GM13976 (cell line): ENCODE results near the gene SPOCK3.
"Not testable (repeated sequence)": the region's sequence is repeated elsewhere in the genome, so short reads cannot be mapped to it uniquely, and the experiment has no call there.

Source experiments
- DNase-seq: peaks from one replicate; pipeline ENCODE4 v3.0.0; 2012; ENCODE audit warnings: low spot score
- CTCF ChIP-seq: IDR thresholded peaks from 2 replicates; pipeline ENCODE4 v1.5.1; 2012; ENCODE audit warnings: borderline replicate concordance, mild to moderate bottlenecking; ENCODE audit not compliant: insufficient read depth; ENCODE audit errors: extremely low read depth, missing control alignments, control extremely low read depth
- in situ Hi-C: fragments of 300-500 bp; cut with MboI; formaldehyde crosslinking; loops from one replicate; pipeline ENCODE4 v1.12.0; 2022; ENCODE audit warnings: low sequenced_read_pairs, mixed read lengths, inconsistent platforms; ENCODE audit not compliant: unreplicated experiment

SPOCK3 gene

GRCh38 chr4:166895771-166896170 is 338.5 kb downstream of the SPOCK3 start:
- no peak for TF ChIP-seq CTCF
- no peak for DNase-seq
- in situ Hi-C loops = no loop called here

- TF ChIP-seq CTCF = no peak
- in situ Hi-C loops = no loop called here
- DNase-seq = no peak
Observed at GRCh38 chr4:166887457-166887856, 346.8 kb downstream of the SPOCK3 start.

- DNase-seq = no peak
- TF ChIP-seq CTCF = no peak
- in situ Hi-C loops = no loop called here
Observed at GRCh38 chr4:166886718-166887117, 347.6 kb downstream of the SPOCK3 start.

- DNase-seq = no peak
- no peak for TF ChIP-seq CTCF
- in situ Hi-C loops = no loop called here
Observed at GRCh38 chr4:166882221-166882620, 352.1 kb downstream of the SPOCK3 start.

- no peak for TF ChIP-seq CTCF
- in situ Hi-C loops = no loop called here
- no peak for DNase-seq
Observed at GRCh38 chr4:166875821-166876220, 358.5 kb downstream of the SPOCK3 start.

GRCh38 chr4:166862032-166862431 is 372.3 kb downstream of the SPOCK3 start:
- no peak for DNase-seq
- in situ Hi-C loops = no loop called here
- no peak for TF ChIP-seq CTCF

GRCh38 chr4:166850398-166850797 is 383.9 kb downstream of the SPOCK3 start:
- DNase-seq, in situ Hi-C loops: not testable (repeated sequence)
